Effector memory CD4-positive, alpha-beta T cell (primary cell): ENCODE data around the gene SOSTDC1.
"Not testable (repeated sequence)": the region's sequence is repeated elsewhere in the genome, so short reads cannot be mapped to it uniquely, and the experiment has no call there.

Source experiments
- DNase-seq, 3 donors: peaks; one replicate each; pipeline ENCODE4 v3.0.0-alpha.2; 2020
- H3K27ac ChIP-seq: 2 replicates; pipeline ENCODE4 v1.7.0; 2013; ENCODE audit warnings: mild to moderate bottlenecking, low read length, moderate library complexity; ENCODE audit not compliant: insufficient read depth, poor library complexity, severe bottlenecking
- H3K27me3 ChIP-seq: replicated peaks from 2 replicates; pipeline ENCODE4 v1.7.0; 2013; ENCODE audit warnings: mild to moderate bottlenecking, low read length; ENCODE audit not compliant: insufficient read depth, control insufficient read depth, poor library complexity, severe bottlenecking
- H3K36me3 ChIP-seq: 2 replicates; pipeline ENCODE4 v1.7.0; 2013; ENCODE audit warnings: mild to moderate bottlenecking, low read length, moderate library complexity; ENCODE audit not compliant: control insufficient read depth, insufficient read depth
- H3K4me1 ChIP-seq: 2 replicates; pipeline ENCODE4 v1.7.0; 2013; ENCODE audit warnings: low read length, mild to moderate bottlenecking; ENCODE audit not compliant: control insufficient read depth, insufficient read depth, poor library complexity, severe bottlenecking
- H3K4me3 ChIP-seq: 2 replicates; pipeline ENCODE4 v1.7.0; 2013; ENCODE audit warnings: low read length, low read depth, mild to moderate bottlenecking; ENCODE audit not compliant: insufficient read depth, poor library complexity, severe bottlenecking
- H3K9me3 ChIP-seq: 2 replicates; pipeline ENCODE4 v1.7.0; 2013; ENCODE audit warnings: mild to moderate bottlenecking, low read length, moderate library complexity; ENCODE audit not compliant: control insufficient read depth
- total RNA-seq, 3 donors: gene quantifications; one replicate each; lab custom pipeline; 2026; lab: John Stamatoyannopoulos, UW

Gene SOSTDC1, protein sequence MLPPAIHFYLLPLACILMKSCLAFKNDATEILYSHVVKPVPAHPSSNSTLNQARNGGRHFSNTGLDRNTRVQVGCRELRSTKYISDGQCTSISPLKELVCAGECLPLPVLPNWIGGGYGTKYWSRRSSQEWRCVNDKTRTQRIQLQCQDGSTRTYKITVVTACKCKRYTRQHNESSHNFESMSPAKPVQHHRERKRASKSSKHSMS
- total RNA-seq = 0 reads per million in 3 donors

DNA sequence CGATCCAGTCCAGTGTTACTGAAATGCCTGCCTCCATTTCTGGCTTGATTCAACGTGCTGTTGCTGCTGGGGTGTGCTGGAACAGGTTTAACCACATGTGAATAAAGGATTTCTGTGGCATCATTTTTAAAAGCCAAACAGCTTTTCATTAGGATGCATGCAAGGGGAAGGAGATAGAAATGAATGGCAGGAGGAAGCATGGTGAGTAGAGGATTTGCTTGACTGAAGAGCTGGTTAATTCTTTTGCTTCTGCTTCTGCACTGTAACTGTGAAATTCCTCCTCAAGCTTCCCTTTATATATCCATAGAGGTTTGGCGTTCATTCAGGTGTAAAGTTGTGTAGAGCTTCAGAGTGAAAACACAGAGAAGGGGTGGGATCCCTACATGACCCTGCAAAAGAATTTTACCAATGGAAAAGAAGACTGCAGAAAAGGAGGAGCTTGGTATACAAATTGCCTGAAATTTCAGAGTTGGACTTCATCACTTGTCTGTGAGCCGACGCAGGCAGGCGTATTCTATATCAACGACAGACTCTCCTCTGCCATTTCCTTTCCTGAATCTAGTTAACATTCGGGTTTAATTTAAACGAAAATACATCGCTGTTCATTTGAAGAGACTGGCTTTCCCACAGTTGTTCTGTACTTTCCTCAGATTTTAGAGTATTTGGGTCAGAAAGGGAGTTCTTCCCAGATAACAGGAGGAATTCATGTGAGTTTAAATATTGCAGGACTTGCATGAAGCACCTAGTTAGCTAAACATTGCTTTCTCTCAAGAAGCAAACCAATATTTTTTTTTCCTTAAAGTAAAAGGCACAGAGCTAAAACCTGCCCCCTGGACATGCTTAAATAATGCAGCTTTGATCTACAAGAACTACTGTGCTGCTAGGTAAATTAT is at the start of gene SOSTDC1:
TSS of gene SOSTDC1 (minus strand) at position 270 of the 893 bp plus-strand sequence. CDS start at position 200, 70 bp downstream.
- Histone ChIP-seq H3K4me3 (no peak within 1 kb of the TSS), H3K9me3 (no peaks in the 10 kb centered on the region), H3K4me1 (no peaks in the 10 kb centered on the region), H3K27ac (no peak within 1 kb of the TSS), H3K36me3 (no peaks in the 10 kb centered on the region), H3K27me3 (no peaks in the 10 kb centered on the region)
- DNase-seq = no peak

DNA sequence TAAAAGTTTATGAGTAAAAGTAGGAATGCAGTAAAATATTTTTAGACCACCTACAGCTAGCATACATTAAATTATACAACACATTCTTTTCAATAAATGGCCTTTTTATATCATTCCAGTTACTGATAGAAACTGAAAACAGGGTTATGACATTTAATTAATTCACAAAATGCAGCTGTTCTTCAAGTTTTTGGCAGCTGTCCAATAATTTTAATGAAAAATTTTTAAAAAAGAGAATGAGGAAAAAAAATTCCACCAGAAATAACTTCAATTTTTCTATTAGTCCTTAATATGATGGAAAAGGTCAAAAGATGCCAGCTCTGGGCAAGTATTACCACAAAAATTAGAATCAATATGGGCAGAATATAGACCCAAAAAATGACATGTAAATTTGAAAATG is 49.2 kb upstream of the SOSTDC1 start:
- H3K9me3 ChIP-seq = no peaks in the 10 kb centered on the region
- H3K36me3 ChIP-seq = no peaks in the 10 kb centered on the region
- no peak overlapping the region for H3K4me3 ChIP-seq
- no peaks in the 10 kb centered on the region for H3K27me3 ChIP-seq
- no peak for DNase-seq
- no peaks in the 10 kb centered on the region for H3K4me1 ChIP-seq
- H3K27ac ChIP-seq = no peak overlapping the region

DNA sequence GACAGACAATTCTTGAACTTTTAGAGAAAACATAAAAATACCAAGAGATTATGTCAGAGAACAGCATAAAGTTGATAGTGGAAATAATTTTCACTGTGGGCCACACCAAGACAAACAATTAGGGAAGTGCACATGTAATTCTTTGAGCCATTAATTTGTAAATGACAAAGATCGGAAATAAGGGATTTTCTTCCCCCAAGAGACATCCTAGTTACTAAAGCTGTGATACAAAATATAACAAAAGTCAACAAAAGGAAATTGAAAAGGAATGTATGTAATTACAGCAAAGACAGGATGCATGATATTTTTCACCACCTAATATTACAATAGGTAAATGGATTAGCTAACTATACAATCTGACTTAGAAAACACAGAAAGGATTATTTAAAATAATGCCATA is 48.7 kb upstream of the SOSTDC1 start:
- H3K4me1 ChIP-seq = no peaks in the 10 kb centered on the region
- H3K36me3 ChIP-seq = no peaks in the 10 kb centered on the region
- H3K4me3 ChIP-seq = no peak overlapping the region
- no peaks in the 10 kb centered on the region for H3K9me3 ChIP-seq
- no peaks in the 10 kb centered on the region for H3K27me3 ChIP-seq
- H3K27ac ChIP-seq = no peak overlapping the region
- no peak for DNase-seq

DNA sequence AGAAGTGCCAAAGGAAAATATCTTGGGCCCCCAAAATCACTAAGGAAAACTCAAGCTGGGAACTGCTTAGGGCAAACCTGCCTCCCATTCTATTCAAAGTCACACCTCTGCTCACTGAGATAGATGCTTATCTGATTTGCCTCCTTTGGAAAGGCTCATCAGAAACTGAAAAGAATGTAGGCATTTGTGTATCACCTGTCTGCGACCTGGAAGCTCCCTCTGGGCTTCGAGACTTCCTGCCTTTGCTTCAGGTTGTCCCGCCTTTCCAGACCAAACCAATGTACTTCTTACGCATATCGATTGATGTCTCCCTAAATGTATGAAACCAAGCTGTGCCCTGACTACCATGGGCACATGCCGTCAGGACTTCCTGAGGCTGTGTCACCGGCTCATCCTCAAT is 46.6 kb upstream of the SOSTDC1 start:
- Histone ChIP-seq H3K9me3 (no peaks in the 10 kb centered on the region), H3K27me3 (no peaks in the 10 kb centered on the region), H3K4me3 (no peak overlapping the region), H3K27ac (no peak overlapping the region), H3K4me1 (no peaks in the 10 kb centered on the region), H3K36me3 (no peaks in the 10 kb centered on the region)
- DNase-seq = no peak

DNA sequence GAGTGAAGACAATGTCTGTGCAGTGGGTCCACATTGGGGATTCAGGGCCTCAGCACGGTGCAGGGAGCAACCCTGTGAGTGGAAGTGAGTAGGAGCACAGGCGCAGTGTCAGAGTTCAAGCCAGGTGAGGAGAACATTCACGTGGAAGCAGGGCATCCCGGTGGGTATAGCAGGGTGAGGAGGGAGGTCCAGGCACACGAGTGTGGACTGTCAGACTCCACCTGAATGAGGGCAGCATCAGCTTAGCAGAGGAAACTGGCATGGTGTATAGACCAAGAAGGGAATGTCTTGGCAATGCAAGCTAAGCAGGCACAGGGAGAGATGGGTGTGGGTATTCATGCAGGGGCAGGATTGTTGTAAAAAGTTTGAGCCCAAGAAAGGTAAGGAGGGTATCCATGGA is 45.8 kb upstream of the SOSTDC1 start:
- Histone ChIP-seq H3K27ac (no peak overlapping the region), H3K36me3 (no peaks in the 10 kb centered on the region), H3K4me1 (no peaks in the 10 kb centered on the region), H3K4me3 (no peak overlapping the region), H3K9me3 (no peaks in the 10 kb centered on the region), H3K27me3 (no peaks in the 10 kb centered on the region)
- DNase-seq = no peak

DNA sequence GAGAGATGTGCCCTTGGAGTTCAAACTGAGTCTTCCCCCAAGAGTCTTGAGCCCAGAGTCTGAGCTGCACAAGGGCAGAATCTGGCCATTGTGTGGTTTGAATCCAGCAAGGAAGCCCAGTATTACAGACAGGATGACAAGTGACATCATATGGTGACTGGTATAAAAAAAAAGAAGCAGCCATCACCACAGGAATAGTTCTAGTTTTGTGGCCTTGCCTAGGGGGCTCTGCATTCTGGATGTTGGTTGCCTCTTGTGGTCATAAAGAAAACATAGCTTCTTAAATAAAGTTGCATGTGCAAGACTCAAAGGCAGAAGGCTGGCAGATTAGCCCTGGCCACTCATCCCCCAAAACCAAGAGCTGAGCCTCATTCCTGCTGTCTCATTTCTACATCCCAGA is 44.3 kb upstream of the SOSTDC1 start:
- Histone ChIP-seq H3K36me3 (no peaks in the 10 kb centered on the region), H3K4me3 (no peak overlapping the region), H3K9me3 (no peaks in the 10 kb centered on the region), H3K27ac (no peak overlapping the region), H3K27me3 (no peaks in the 10 kb centered on the region), H3K4me1 (no peaks in the 10 kb centered on the region)
- DNase-seq = no peak

DNA sequence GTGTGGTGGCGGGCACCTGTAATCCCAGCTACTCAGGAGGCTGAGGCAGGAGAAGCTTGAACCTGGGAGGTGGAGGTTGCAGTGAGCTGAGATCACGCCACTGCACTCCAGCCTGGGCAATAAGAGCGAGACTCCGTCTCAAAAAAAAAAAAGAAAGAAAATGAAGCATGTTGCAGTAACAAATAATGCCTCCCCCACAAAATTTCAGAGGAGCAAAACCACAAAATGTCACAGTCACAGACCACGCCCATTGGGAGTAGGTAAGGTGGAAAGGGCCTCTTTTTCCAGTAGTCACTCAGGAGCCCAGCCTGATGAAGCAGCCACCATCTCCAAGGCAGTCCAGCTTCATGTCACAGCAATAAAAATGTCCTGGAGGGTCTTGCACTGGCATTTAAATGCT is 40.9 kb upstream of the SOSTDC1 start:
- H3K27me3 ChIP-seq, H3K4me1 ChIP-seq, H3K4me3 ChIP-seq, DNase-seq, H3K9me3 ChIP-seq, H3K36me3 ChIP-seq, H3K27ac ChIP-seq: not testable (repeated sequence)

DNA sequence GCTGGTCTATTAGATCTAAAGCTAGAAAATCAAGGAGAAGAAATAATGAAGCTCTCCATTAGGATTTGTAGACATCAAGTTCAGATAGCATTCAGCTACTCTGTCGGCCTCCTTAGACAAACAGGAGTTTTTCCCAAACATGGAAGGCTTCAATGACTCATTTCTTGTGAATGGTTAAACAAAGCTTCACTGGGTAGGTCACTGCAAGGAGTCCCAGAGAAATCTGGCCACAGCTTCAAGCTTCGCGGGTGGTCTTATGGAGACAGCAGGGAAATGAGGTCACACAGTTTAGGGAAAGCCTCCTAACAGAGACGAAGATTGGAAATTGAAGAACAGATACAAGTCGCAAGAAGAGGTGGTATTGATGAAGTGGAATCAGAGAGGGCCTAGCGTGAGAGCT is 38.5 kb upstream of the SOSTDC1 start:
- DNase-seq = no peak
- no peaks in the 10 kb centered on the region for H3K4me1 ChIP-seq
- no peaks in the 10 kb centered on the region for H3K9me3 ChIP-seq
- H3K4me3 ChIP-seq = no peak overlapping the region
- H3K36me3 ChIP-seq = no peaks in the 10 kb centered on the region
- no peaks in the 10 kb centered on the region for H3K27me3 ChIP-seq
- no peak overlapping the region for H3K27ac ChIP-seq

DNA sequence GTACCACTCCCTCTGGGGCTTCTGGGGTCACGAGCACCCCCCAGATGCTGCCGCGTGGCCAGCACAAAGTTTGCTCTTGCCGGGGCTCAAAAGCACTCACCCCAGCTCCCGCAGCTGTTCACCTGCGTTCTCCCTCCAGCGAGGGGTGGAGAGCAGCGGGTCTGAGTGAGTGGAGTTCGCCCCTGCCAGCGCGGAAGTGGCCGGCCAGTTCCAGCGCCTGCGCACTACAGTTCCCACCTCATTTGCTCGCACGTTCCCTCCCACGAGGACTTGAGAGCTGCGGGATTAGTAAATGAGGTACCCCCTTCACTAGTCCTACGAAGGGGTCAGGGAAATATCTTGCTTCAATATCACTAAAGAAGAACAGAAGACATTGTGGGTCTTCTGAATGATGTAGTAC is 36.8 kb upstream of the SOSTDC1 start:
- no peak for DNase-seq
- Histone ChIP-seq H3K27ac (no peak overlapping the region), H3K4me3 (no peak overlapping the region), H3K36me3 (no peaks in the 10 kb centered on the region), H3K4me1 (no peaks in the 10 kb centered on the region), H3K27me3 (no peaks in the 10 kb centered on the region), H3K9me3 (no peaks in the 10 kb centered on the region)

DNA sequence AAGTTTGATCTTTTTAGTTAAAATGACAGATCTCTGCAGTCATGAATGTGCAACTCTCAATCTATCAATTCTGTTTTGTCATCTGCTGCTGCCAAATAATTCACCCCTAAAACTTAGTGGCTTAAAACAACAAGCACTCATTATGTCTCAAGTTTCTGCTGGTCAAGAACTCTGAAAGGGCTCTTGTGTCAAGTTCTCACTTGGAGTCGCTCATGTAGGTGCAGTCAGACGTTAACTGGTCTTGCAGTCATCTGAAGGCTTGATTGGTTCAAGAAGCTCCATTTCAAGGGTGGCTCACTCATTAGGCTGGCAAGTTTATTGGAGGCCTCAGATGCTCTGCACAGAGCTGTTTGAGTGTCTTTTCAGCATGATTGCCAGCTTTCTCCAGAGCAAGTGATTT is 32.6 kb upstream of the SOSTDC1 start:
- H3K36me3 ChIP-seq = no peaks in the 10 kb centered on the region
- no peaks in the 10 kb centered on the region for H3K27me3 ChIP-seq
- no peaks in the 10 kb centered on the region for H3K9me3 ChIP-seq
- H3K27ac ChIP-seq = no peak overlapping the region
- no peak overlapping the region for H3K4me3 ChIP-seq
- DNase-seq = no peak
- H3K4me1 ChIP-seq = no peaks in the 10 kb centered on the region
